Nephron progenitor cell (in vitro differentiated cells): Measurements from ENCODE around the gene ZCCHC2.

Experiments used
- DNase-seq: peaks from one replicate; pipeline ENCODE4 v3.0.0; 2021
- H3K27ac Mint-ChIP-seq: 2 replicates; pipeline ENCODE4 v1.8.0; 2021; ENCODE audit warnings: mild to moderate bottlenecking, moderate library complexity, mixed read lengths
- H3K27me3 Mint-ChIP-seq: 2 replicates; pipeline ENCODE4 v1.8.0; 2021; ENCODE audit warnings: mild to moderate bottlenecking, low read depth, mixed read lengths; ENCODE audit not compliant: poor library complexity
- H3K36me3 Mint-ChIP-seq: 2 replicates; pipeline ENCODE4 v1.8.0; 2021; ENCODE audit warnings: low read depth, mixed read lengths
- H3K4me1 Mint-ChIP-seq: 2 replicates; pipeline ENCODE4 v1.8.0; 2021; ENCODE audit warnings: mixed read lengths
- H3K4me3 Mint-ChIP-seq: 2 replicates; pipeline ENCODE4 v1.8.0; 2021; ENCODE audit warnings: mild to moderate bottlenecking, moderate library complexity, mixed read lengths
- H3K9me3 Mint-ChIP-seq: 2 replicates; pipeline ENCODE4 v1.8.0; 2021; ENCODE audit warnings: mild to moderate bottlenecking, moderate library complexity, mixed read lengths
- TF ChIP-seq, protein P1 (sequence below): fragments of 200-600 bp; sonication (generic); IDR thresholded peaks from 2 replicates; pipeline ENCODE4 v1.5.0; 2021; ENCODE audit warnings: antibody characterized with exemption

ZCCHC2 gene

DNA sequence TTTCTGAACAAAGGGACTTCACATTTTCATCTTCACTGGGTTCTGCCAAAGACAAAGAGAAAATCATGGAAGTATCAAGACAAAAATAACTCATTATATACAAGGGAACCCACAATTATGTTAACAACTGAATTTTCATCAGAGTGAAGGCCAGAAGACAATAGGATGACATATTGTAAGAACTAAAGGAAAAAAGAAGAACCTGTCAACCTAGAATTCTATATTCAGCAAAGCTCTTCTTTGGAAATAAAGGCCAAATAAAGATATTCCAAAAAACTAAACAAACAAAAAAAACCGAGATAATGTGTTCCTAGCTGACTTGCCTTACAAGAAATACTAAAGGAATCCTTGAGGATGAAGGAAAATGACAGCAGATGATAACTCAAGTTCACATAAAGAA lies 10.3 kb upstream of the ZCCHC2 start:
- Mint-ChIP-seq H3K27me3 (peaks cover 3% of the 10 kb centered on the region), H3K27ac (no peak overlapping the region), H3K4me1 (no peaks in the 10 kb centered on the region), H3K36me3 (peaks cover 27% of the 10 kb centered on the region), H3K4me3 (no peak overlapping the region), H3K9me3 (peaks cover 42% of the 10 kb centered on the region)
- no peak for DNase-seq
- TF ChIP-seq, protein P1, sequence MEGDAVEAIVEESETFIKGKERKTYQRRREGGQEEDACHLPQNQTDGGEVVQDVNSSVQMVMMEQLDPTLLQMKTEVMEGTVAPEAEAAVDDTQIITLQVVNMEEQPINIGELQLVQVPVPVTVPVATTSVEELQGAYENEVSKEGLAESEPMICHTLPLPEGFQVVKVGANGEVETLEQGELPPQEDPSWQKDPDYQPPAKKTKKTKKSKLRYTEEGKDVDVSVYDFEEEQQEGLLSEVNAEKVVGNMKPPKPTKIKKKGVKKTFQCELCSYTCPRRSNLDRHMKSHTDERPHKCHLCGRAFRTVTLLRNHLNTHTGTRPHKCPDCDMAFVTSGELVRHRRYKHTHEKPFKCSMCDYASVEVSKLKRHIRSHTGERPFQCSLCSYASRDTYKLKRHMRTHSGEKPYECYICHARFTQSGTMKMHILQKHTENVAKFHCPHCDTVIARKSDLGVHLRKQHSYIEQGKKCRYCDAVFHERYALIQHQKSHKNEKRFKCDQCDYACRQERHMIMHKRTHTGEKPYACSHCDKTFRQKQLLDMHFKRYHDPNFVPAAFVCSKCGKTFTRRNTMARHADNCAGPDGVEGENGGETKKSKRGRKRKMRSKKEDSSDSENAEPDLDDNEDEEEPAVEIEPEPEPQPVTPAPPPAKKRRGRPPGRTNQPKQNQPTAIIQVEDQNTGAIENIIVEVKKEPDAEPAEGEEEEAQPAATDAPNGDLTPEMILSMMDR = no peak

DNA sequence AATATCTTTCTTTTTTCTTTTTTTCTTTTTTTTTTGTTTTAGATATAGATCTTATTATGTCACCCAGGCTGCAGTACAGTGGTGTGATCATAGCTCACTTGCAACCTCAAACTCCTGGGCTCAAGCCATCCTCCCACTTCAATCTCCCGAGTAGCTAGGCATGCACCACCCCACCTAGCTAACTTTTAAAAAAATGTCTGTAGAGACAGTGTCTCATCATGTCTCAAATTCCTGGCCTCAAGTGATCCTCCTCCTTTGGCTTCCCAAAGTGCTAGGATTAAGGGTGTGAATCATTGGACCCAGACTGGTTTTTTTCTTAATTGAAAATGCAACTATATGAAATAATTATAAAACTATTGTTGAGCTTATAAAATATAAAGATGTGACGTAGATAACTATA lies 9.8 kb upstream of the ZCCHC2 start:
- Mint-ChIP-seq H3K27me3 (peaks cover 6% of the 10 kb centered on the region), H3K4me1 (no peaks in the 10 kb centered on the region), H3K9me3 (peaks cover 42% of the 10 kb centered on the region), H3K4me3 (no peak overlapping the region), H3K27ac (no peak overlapping the region), H3K36me3 (peaks cover 27% of the 10 kb centered on the region)
- TF ChIP-seq, protein P1 = no peak
- no peak for DNase-seq

DNA sequence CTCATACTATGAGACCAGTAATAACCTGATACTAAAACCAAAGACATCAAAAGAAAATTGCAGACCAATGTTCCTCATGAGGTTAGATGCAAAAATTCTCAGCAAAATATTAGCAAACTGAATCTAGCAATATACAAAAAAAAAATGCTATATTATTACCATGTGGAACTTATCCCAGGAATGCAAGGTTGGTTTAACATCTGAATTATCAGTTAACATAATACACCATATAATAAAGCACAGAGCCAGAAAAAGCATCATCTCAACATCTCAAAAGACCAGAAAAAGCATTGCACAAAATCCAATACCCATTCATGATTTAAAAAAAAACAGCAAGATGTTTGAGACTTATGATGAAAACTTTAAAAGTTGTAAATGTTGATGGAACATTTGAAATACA lies 8.3 kb upstream of the ZCCHC2 start:
- Mint-ChIP-seq H3K27me3 (peaks cover 12% of the 10 kb centered on the region), H3K27ac (no peak overlapping the region), H3K9me3 (peaks cover 42% of the 10 kb centered on the region), H3K4me3 (no peak overlapping the region), H3K4me1 (no peaks in the 10 kb centered on the region), H3K36me3 (peaks cover 27% of the 10 kb centered on the region)
- no peak for DNase-seq
- TF ChIP-seq, protein P1 = no peak

DNA sequence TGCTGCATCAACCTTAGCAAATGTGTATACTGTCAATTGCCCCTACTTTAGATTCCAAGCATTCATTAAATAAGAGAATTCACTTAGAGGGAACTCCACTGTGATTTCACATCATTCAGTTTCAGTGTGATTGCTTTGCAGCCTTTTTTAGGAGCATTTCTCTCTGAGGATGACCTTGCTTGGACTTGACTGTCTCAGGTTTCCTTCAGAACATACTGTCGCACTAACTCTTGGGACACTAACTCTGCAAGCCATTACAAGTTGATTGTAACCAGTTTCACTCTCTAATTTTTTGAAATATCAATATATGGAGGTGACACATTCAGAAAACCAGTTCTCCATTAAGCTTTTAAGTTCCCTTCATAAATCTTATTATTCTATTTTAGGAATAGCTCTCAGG lies 6.6 kb upstream of the ZCCHC2 start:
- TF ChIP-seq, protein P1 = no peak
- H3K4me1 Mint-ChIP-seq = peaks cover 2% of the 10 kb centered on the region
- peaks cover 21% of the 10 kb centered on the region for H3K27me3 Mint-ChIP-seq
- peaks cover 23% of the 10 kb centered on the region for H3K36me3 Mint-ChIP-seq
- no peak overlapping the region for H3K4me3 Mint-ChIP-seq
- peaks cover 36% of the 10 kb centered on the region for H3K9me3 Mint-ChIP-seq
- no peak overlapping the region for H3K27ac Mint-ChIP-seq
- no peak for DNase-seq

DNA sequence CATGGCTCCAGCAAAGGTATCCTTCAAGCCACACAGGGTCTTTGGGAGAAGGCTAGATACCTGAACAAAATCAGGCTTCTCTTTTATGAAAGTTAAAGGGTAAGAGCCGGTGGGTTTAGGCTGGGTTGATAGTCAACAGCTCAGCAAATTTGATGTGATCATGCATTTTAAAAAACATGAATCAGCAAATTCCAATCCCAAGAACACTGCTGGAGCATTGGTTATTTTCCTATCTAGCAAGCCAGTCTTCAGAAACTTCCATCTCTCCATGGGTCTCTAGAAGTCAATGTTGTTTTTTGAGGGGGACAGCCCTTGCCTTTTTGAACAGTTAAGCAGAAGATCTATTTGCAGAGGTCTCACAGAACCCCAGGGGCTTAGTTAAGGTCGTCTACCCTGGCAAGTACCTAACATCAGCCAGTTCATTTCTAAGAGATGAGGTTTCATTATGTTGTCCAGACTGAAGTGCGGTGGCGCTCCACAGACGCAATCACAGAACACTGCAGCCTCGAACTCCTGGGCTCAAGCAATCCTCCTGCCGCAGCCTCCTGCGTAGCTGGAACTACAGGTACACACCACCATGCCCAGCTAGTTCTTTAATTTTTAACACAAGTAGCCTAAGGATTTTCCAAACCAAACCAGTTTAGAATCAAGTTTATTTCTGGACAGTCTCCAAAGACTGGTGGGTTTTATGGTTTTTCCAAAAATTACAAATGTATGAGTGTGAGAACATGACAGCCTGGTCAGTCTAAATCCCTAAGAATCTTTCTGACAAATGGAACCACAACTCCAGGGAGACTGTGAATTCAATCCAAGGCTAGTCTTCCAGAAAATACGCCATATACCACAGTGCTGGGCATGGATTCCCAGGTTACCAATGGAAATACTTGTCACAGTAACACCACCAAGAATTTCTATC lies 4.1 kb upstream of the ZCCHC2 start:
- H3K27ac Mint-ChIP-seq = no peak overlapping the region
- H3K4me1 Mint-ChIP-seq = peaks cover 11% of the 10 kb centered on the region
- H3K9me3 Mint-ChIP-seq = peaks cover 12% of the 10 kb centered on the region
- TF ChIP-seq, protein P1 = no peak
- H3K36me3 Mint-ChIP-seq = peaks cover 2% of the 10 kb centered on the region
- no peak for DNase-seq
- H3K4me3 Mint-ChIP-seq = no peak overlapping the region
- peaks cover 31% of the 10 kb centered on the region for H3K27me3 Mint-ChIP-seq

DNA sequence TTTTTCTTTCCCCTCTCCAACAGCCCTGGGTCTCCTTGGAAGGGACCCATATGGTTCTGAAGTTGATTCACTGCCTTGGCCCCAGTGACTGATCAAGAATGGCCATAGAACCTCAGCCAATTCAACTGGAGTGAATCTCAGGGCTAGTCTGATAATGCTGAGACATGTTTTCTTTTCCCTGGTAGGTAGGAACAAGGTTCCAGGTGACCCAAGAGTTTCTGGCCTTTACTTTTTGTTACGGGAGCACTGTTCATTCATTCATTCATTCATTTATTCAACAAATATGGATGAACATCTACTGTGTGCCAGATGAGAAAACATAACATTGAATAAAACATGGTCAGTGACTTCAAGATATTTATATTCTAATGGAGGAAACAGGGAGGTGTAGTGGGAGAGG lies 3.1 kb upstream of the ZCCHC2 start:
- H3K36me3 Mint-ChIP-seq = no peaks in the 10 kb centered on the region
- H3K9me3 Mint-ChIP-seq = peaks cover 3% of the 10 kb centered on the region
- peaks cover 12% of the 10 kb centered on the region for H3K4me1 Mint-ChIP-seq
- H3K27ac Mint-ChIP-seq = no peak overlapping the region
- no peak overlapping the region for H3K4me3 Mint-ChIP-seq
- TF ChIP-seq, protein P1 = no peak
- H3K27me3 Mint-ChIP-seq = peaks cover 31% of the 10 kb centered on the region
- no peak for DNase-seq
